ENCODE measurements around the gene PCDHB4. TPM values are rescaled to one million over a fixed set of nuclear protein-coding genes. Genes with fewer than 3 reads are reported as not detected.
A peak's percentile ranks its signal among the peaks of the same experiment; 100 is the strongest.
"Not testable (repeated sequence)": the region's sequence is repeated elsewhere in the genome, so short reads cannot be mapped to it uniquely, and the experiment has no call there.

The PCDHB4 gene
- total RNA-seq, 1 donor from 2014 or later = 2.6 TPM

DNA sequence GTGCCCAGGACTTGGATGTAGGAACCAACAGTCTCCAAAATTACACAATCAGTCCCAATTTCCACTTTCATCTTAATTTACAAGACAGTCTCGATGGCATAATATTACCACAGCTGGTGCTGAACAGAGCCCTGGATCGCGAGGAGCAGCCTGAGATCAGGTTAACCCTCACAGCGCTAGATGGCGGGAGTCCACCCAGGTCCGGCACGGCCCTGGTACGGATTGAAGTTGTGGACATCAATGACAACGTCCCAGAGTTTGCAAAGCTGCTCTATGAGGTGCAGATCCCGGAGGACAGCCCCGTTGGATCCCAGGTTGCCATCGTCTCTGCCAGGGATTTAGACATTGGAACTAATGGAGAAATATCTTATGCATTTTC, 26.4 kb upstream of the PCDHB4 start:
- Mint-ChIP-seq H3K27me3 (ENCODE audit: low read depth) (peaks cover 3% of the 10 kb centered on the region), H3K4me3 (peak overlapping the region; percentile 93)

DNA sequence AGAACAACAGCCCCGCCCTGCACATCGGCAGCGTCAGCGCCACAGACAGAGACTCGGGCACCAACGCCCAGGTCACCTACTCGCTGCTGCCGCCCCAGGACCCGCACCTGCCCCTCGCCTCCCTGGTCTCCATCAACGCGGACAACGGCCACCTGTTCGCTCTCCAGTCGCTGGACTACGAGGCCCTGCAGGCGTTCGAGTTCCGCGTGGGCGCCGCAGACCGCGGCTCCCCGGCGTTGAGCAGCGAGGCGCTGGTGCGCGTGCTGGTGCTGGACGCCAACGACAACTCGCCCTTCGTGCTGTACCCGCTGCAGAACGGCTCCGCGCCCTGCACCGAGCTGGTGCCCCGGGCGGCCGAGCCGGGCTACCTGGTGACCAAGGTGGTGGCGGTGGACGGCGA, 25.4 kb upstream of the PCDHB4 start:
- H3K9me3 Mint-ChIP-seq = peaks cover 23% of the 10 kb centered on the region
- H3K27ac Mint-ChIP-seq (ENCODE audit: unreplicated experiment); H3K27me3 Mint-ChIP-seq (ENCODE audit: low read depth); DNase-seq (ENCODE audit: low read depth, low spot score): not testable (repeated sequence)
- peaks cover 15% of the 10 kb centered on the region for H3K4me1 Mint-ChIP-seq
- peaks cover 62% of the 10 kb centered on the region for H3K36me3 Mint-ChIP-seq (ENCODE audit: low read depth)
- H3K4me3 Mint-ChIP-seq = peak overlapping the region; percentile 93

More for the DNA sequence above, 26.4 kb upstream of the PCDHB4 start:
- Mint-ChIP-seq H3K36me3 (ENCODE audit: low read depth) (peaks cover 52% of the 10 kb centered on the region), H3K9me3 (peaks cover 19% of the 10 kb centered on the region), H3K27ac (ENCODE audit: unreplicated experiment) (peak overlapping the region; percentile 99), H3K4me1 (peaks cover 15% of the 10 kb centered on the region)
- TF ChIP-seq, protein P1, sequence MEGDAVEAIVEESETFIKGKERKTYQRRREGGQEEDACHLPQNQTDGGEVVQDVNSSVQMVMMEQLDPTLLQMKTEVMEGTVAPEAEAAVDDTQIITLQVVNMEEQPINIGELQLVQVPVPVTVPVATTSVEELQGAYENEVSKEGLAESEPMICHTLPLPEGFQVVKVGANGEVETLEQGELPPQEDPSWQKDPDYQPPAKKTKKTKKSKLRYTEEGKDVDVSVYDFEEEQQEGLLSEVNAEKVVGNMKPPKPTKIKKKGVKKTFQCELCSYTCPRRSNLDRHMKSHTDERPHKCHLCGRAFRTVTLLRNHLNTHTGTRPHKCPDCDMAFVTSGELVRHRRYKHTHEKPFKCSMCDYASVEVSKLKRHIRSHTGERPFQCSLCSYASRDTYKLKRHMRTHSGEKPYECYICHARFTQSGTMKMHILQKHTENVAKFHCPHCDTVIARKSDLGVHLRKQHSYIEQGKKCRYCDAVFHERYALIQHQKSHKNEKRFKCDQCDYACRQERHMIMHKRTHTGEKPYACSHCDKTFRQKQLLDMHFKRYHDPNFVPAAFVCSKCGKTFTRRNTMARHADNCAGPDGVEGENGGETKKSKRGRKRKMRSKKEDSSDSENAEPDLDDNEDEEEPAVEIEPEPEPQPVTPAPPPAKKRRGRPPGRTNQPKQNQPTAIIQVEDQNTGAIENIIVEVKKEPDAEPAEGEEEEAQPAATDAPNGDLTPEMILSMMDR (conservative IDR thresholded peaks at IDR 0.05) = no peak
- no peak for DNase-seq (ENCODE audit: low read depth, low spot score)

DNA sequence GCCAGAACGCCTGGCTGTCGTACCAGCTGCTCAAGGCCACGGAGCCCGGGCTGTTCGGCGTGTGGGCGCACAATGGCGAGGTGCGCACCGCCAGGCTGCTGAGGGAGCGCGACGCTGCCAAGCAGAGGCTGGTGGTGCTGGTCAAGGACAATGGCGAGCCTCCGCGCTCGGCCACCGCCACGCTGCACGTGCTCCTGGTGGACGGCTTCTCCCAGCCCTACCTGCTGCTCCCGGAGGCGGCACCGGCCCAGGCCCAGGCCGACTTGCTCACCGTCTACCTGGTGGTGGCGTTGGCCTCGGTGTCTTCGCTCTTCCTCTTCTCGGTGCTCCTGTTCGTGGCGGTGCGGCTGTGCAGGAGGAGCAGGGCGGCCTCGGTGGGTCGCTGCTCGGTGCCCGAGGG, 25.0 kb upstream of the PCDHB4 start:
- H3K4me1 Mint-ChIP-seq = peaks cover 15% of the 10 kb centered on the region
- DNase-seq (ENCODE audit: low read depth, low spot score); H3K27ac Mint-ChIP-seq (ENCODE audit: unreplicated experiment); H3K27me3 Mint-ChIP-seq (ENCODE audit: low read depth); H3K4me3 Mint-ChIP-seq: not testable (repeated sequence)
- peaks cover 23% of the 10 kb centered on the region for H3K9me3 Mint-ChIP-seq
- H3K36me3 Mint-ChIP-seq (ENCODE audit: low read depth) = peaks cover 66% of the 10 kb centered on the region

DNA sequence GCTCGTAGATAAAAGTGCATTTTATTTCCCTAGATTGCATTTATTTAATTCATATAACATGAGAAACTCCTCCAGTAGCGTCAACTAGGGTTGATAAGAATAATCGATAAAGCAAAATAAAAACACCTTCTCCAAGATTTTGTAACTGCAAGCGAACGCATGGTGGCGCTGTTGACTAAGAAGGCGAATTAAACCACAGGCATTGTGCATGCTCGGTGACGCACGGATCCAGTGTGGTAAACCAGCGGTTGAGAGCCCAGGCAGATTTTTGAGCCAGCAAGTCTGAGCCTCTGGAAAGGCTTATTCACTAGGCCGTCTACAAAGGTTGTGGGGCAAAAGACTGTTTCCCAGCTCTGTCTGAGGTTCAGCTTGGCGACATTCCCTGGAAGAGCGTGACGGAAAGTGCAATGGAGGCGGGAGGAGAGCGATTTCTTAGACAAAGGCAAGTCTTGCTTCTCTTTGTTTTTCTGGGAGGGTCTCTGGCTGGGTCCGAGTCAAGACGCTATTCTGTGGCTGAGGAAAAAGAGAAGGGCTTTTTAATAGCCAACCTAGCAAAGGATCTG, 21.3 kb upstream of the PCDHB4 start, which contains the start of gene PCDHB3:
Gene PCDHB3 (plus strand): TSS at position 231 of the 563 bp plus-strand sequence. CDS start 177 bp downstream, at position 408.
- peaks cover 70% of the 10 kb centered on the region for H3K36me3 Mint-ChIP-seq (ENCODE audit: low read depth)
- no peak within 1 kb of the TSS for H3K27ac Mint-ChIP-seq (ENCODE audit: unreplicated experiment)
- H3K27me3 Mint-ChIP-seq (ENCODE audit: low read depth) = no peaks in the 10 kb centered on the region
- H3K4me3 Mint-ChIP-seq = peak within 1 kb of the TSS; percentile 62
- peaks cover 4% of the 10 kb centered on the region for H3K4me1 Mint-ChIP-seq
- peaks cover 19% of the 10 kb centered on the region for H3K9me3 Mint-ChIP-seq
- TF ChIP-seq, protein P1 (conservative IDR thresholded peaks at IDR 0.05) = peak; percentile 39
- DNase-seq (ENCODE audit: low read depth, low spot score) = no peak

DNA sequence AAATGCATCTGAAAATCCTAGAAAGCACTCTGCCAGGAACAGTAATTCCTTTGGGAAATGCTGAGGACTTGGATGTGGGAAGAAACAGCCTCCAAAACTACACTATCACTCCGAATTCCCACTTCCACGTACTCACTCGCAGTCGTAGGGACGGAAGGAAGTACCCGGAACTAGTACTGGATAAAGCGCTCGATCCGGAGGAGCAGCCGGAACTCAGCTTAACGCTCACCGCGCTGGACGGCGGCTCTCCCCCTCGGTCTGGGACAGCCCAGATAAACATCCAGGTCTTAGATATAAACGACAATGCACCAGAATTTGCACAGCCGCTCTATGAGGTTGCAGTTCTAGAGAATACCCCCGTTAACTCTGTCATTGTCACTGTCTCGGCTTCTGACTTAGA, 20.6 kb upstream of the PCDHB4 start:
- TF ChIP-seq, protein P1 (conservative IDR thresholded peaks at IDR 0.05) = no peak
- Mint-ChIP-seq H3K9me3 (peaks cover 20% of the 10 kb centered on the region), H3K36me3 (ENCODE audit: low read depth) (peaks cover 69% of the 10 kb centered on the region), H3K4me1 (no peaks in the 10 kb centered on the region), H3K4me3 (peak overlapping the region; percentile 16), H3K27me3 (ENCODE audit: low read depth) (no peaks in the 10 kb centered on the region), H3K27ac (ENCODE audit: unreplicated experiment) (no peak overlapping the region)
- no peak for DNase-seq (ENCODE audit: low read depth, low spot score)

DNA sequence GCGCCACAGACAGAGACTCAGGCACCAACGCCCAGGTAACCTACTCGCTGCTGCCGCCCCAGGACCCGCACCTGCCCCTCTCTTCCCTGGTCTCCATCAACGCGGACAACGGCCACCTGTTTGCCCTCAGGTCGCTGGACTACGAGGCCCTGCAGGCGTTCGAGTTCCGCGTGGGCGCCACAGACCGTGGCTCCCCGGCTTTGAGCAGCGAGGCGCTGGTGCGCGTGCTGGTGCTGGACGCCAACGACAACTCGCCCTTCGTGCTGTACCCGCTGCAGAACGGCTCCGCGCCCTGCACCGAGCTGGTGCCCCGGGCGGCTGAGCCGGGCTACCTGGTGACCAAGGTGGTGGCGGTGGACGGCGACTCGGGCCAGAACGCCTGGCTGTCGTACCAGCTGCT, 19.5 kb upstream of the PCDHB4 start:
- H3K27me3 Mint-ChIP-seq (ENCODE audit: low read depth); H3K4me3 Mint-ChIP-seq; H3K4me1 Mint-ChIP-seq; DNase-seq (ENCODE audit: low read depth, low spot score); H3K27ac Mint-ChIP-seq (ENCODE audit: unreplicated experiment): not testable (repeated sequence)
- H3K9me3 Mint-ChIP-seq = peaks cover 21% of the 10 kb centered on the region
- H3K36me3 Mint-ChIP-seq (ENCODE audit: low read depth) = peaks cover 66% of the 10 kb centered on the region

DNA sequence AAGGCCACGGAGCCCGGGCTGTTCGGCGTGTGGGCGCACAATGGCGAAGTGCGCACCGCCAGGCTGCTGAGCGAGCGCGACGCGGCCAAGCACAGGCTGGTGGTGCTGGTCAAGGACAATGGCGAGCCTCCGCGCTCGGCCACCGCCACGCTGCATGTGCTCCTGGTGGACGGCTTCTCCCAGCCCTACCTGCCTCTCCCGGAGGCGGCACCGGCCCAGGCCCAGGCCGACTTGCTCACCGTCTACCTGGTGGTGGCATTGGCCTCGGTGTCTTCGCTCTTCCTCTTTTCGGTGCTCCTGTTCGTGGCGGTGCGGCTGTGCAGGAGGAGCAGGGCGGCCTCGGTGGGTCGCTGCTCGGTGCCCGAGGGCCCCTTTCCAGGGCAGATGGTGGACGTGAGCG, 19.1 kb upstream of the PCDHB4 start:
- Mint-ChIP-seq H3K36me3 (ENCODE audit: low read depth) (peaks cover 66% of the 10 kb centered on the region), H3K9me3 (peaks cover 23% of the 10 kb centered on the region)
- not testable (repeated sequence) for H3K27ac Mint-ChIP-seq (ENCODE audit: unreplicated experiment); H3K4me1 Mint-ChIP-seq; H3K4me3 Mint-ChIP-seq; H3K27me3 Mint-ChIP-seq (ENCODE audit: low read depth); DNase-seq (ENCODE audit: low read depth, low spot score)
